Stimulated activated CD8-positive, alpha-beta memory T cell treated with anti-CD3 and anti-CD28 coated beads, Interleukin-7, amount 100 ng/mL, for 48 hours (primary cell): ENCODE measurements around the gene C2orf68.
"Not testable (repeated sequence)": the region's sequence is repeated elsewhere in the genome, so short reads cannot be mapped to it uniquely, and the experiment has no call there.

Experiments used
- DNase-seq, 2 donors: peaks; one replicate each; pipeline ENCODE4 v3.0.0-alpha.2; 2020; ENCODE audit warnings: low read depth in 1 of 2; ENCODE audit errors: extremely low read depth in 1 of 2

The C2orf68 gene

GRCh38 chr2:85631316-85631715 is 19.4 kb upstream of the C2orf68 start:
- DNase-seq = no peak

GRCh38 chr2:85628658-85629057 is 16.8 kb upstream of the C2orf68 start:
- no peak for DNase-seq

DNA sequence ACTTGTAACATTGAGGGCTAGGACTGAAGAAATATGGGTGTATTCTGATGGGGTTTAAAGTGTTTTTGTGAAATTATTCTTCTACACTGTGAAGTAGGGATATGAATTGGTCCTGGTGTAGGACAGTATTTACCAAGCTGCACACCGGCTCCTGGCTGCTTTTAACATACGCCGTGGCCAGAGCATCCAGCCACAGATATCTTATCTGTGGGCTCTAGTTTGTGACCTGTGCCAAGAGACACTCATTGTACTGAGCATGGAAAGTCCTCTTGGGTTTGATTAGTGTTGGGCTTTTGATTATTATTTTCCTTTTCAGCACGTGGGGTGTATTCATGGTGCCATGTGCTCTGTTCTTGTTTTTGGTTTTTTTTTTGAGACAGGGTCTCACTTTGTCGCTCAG is 12.1 kb upstream of the C2orf68 start:
- DNase-seq = no peak

DNA sequence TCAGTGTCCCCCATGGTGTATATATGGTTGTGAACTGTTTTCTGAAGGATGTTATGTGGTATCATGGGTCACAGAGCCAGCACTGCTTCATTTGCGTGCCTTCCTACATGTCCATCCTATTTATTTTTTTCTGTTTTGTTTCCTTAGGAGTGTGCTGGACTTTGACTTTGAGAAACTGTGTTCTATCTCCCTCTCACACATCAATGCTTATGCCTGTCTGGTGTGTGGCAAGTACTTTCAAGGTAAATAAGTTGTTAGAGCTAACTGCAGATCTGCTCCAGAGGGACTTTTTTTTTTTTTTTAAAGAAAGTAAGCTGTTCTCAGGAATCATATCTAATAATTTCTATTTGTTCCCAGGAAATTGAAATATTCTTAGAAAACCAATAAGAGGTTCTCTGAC is 9.5 kb upstream of the C2orf68 start:
- DNase-seq = no peak

GRCh38 chr2:85619617-85620016 is 7.8 kb upstream of the C2orf68 start:
- DNase-seq = no peak

- DNase-seq = not testable (repeated sequence)
These were observed 5.9 kb upstream of the C2orf68 start for GRCh38 chr2:85617723-85618122.

- no peak for DNase-seq
These were observed 3.5 kb upstream of the C2orf68 start for GRCh38 chr2:85615413-85615728.

- DNase-seq = not testable (repeated sequence)
These were observed 2.9 kb upstream of the C2orf68 start for GRCh38 chr2:85614757-85615156.

DNA sequence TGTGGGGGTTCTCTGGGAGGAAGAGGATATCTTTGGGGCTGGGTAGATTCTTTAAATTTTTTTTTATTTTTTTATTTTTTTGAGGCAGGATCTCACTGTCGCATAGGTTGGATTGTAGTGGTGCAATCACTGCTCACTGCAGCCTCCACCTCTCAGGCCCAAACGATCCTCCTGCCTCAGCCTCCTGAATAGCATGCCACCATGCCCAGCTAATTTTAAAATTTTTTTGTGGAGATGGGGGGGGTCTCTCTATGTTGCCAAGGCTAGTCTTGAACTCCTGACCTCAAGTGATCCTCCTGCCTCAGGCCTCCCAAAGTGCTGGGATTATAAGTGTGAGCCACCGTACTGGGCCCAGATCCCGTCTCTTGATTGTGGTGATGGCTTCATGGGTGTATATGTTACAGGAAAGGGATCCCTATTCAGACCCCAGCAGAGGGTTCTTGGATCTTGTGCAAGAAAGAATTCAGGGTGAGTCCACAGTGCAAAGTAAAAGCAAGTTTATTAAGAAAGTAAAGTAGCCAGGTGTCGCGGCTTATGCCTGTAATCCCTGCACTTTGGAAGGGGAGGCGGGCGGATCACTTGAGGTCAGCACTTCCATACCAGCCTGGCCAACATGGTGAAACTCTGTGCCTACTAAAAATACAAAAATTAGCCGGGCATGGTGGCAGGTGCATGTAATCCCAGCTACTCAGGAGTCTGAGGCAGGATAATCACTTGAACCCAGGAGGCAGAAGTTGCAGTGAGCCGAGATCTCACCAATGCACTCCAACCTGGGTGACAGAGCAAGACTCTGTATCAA is 2.0 kb upstream of the C2orf68 start:
- no peak for DNase-seq

GRCh38 chr2:85611217-85611704 is 605 bp downstream of the C2orf68 start:
- DNase-seq = no peak

GRCh38 chr2:85607268-85608215 is 4.3 kb downstream of the C2orf68 start:
- DNase-seq = no peak

DNA sequence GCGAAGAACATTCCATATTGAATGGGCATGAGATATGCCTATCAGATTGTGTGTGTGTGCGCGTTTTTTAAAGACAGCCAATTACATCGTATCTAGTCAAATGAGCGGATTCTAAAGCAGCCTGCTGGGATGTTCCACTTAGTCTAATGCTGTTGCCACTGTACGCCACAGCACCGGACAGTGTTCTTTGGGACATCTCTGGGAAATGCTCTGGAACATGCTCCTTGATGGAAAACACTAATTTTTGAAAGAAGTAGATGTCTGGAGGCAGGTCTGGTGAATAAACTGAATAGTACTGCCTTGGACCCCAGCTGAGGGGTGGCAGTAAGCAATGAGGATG is 5.8 kb downstream of the C2orf68 start:
- no peak for DNase-seq

DNA sequence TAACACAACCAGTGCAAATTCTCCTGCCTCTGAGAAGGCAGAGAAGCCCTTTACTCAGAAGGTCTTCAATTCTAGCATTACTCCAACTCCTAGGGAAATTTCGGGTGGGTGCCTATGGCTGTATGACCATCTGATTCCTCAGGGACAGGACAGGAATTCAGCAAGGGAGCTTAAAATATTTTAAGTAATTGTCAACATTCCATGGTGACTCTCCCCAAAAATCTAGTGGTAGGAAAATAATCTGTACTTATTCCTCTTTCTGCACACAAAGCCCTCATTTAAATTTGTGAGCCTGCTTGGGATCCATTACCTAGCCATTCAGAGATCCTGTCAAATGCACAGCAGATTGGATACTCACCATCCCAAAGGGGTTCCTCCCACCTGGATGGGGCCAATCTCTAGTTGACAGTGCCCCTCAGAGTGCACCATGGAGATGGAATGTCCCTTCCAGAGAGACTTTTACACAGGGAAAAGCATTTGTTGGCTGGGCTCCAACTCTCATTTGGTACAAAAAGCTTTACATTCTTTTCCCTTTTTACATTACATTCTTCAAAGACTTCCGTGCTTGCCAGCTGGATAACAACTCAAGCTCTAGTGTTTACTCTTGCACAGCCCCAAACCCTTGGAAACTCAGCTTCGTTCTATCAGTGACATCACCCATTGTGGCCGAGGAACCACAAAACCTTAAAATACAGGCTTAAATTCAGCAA is 6.3 kb downstream of the C2orf68 start:
- DNase-seq = no peak

DNA sequence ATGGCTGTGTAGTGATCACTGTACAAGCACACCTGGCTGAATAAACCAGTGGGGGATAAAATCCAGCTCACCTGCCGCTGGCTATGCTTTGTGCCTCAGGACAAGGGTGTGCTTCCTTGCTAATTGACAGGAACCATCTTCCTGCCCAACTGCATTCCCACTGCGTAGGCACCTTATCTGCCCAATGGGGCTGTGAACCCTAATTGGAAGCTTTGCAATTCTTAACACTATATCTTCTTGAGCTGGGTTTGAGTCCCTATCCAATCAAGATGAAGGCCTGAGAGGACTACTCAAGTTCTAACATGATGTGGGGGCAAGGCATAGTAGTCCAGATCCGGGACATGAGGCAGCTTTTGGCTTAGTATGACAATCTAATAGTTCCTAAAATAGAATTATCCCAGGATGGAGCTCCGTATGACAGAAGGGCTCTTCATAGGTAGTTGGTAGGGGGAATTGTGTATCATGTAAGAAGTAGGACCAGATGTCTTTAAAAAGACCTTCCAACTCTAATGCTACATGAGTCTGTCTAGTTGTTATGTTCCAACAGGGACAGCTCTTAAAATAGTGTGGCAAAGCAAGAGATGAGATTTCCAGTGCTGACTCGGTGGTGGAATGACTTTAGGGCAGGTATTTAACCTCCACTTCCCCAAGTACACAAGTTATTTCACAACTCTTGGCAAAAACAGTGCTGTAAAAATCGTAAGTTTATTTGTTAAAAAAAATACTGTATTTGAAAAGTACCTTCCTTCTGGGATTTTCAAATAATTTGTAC is 7.1 kb downstream of the C2orf68 start:
- no peak for DNase-seq

- DNase-seq = not testable (repeated sequence)
These were observed 7.8 kb downstream of the C2orf68 start for GRCh38 chr2:85604133-85604444.

- peak; percentile 81 to 85 for DNase-seq
These were observed 9.2 kb downstream of the C2orf68 start, which contains the start of gene TMEM150A for GRCh38 chr2:85602476-85603234. Gene TMEM150A, minus strand, starts transcription at chr2:85602698. Its CDS starts 750 bp downstream, at chr2:85601948.

DNA sequence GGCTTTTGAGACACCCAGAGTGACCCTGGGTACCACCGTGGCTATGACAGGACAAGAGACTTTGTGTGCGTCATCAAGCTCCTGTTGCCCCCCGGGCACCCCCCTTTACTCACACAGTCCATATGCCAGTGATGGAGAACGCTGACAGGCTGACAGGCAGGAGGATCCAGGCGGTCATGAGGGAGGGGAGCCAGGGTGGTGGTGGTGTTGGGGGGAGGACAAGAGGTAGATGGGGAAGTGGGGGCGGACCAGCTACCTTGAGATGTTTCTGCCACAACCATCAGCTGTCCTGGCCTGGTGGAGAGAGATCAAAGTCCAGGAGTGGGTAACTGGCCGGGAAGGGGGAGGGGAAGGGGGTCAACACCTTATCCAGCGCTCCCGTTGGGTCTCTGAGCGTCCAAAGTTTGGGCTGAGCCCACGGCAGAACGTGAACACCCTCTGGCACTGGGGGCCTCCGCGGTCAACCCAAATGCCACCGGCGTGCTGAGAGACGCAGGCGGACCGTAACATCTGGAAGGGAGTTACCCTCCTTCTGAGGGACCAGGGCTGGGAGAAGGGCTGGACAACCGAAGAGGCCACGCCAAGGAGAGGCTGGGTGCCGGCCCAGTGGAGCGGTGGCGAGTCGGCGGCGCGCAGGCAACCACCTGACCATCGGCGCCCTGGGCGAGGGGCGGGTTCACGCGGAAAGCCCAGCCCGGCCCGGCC is 9.9 kb downstream of the C2orf68 start:
- DNase-seq = no peak

DNA sequence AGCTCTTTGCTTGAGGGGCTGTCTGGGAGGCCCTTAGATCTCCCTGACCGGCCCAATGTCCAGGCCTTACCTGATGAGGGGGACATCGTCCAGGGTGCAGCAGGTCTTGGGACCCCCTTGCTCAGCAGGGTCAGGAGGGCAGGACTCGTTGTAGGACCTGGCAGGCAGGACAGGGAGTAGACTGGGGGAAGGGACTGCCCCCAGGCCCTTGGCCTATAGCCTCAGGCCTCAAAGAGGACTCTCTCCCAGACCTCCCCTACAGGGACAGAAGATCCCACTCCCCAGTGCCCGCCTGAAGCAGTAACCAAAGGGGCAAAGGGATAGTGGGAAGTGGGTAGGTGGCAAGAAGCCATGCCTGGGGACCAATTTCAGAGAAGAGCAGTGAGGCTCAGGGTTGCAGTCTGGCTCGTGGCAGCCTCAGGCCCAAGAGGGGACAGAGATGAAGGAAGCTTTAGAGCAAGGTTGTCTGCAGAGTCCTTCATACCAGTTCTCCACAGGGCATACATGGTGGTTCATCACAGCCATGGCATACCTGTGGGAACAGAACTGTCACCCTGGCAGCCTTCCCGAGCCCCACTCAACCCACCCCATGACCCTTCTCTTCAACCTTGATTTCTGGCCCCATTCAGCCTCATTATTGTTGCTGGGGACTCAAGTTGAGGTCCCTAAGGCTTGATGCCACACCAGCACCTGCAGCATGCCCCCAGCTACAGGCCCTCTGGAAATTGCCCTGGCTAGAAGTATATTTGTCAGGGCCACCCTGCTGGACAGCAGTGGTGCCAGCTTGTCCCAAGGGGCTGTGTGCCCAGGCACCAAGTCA is 10.7 kb downstream of the C2orf68 start:
- no peak for DNase-seq

DNA sequence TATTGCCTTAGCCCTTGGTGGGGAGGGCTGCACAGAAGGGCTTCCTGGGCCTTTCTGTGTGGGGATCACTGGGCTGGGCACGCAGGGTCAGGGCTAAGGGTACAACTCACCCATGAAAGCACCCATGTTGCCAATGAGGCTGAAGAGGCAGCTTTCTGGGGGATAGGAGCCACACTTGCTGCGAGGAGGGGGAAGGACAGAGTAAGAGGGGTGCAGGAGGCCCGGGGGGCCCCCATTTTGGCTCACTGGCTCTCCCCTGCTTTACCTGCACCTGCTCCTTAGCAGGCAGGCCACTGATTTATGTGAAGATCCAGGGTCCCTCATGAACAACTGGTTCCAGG is 11.7 kb downstream of the C2orf68 start:
- DNase-seq = no peak
